HuH-7 (cell line): Measurements from ENCODE around the gene THUMPD3.

Experiments used
- DNase-seq: peaks from one replicate; pipeline ENCODE4 v3.0.0; 2011; ENCODE audit warnings: low spot score

THUMPD3 gene, protein sequence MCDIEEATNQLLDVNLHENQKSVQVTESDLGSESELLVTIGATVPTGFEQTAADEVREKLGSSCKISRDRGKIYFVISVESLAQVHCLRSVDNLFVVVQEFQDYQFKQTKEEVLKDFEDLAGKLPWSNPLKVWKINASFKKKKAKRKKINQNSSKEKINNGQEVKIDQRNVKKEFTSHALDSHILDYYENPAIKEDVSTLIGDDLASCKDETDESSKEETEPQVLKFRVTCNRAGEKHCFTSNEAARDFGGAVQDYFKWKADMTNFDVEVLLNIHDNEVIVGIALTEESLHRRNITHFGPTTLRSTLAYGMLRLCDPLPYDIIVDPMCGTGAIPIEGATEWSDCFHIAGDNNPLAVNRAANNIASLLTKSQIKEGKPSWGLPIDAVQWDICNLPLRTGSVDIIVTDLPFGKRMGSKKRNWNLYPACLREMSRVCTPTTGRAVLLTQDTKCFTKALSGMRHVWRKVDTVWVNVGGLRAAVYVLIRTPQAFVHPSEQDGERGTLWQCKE

GRCh38 chr3:9362731-9363530, at the start of gene THUMPD3:
TSS of gene THUMPD3 (plus strand) at chr3:9363054. CDS start at chr3:9365069, 2,015 bp downstream.
- peak; percentile 91 for DNase-seq

GRCh38 chr3:9314796-9315195, 48.1 kb upstream of the THUMPD3 start:
- DNase-seq: no peak

DNA sequence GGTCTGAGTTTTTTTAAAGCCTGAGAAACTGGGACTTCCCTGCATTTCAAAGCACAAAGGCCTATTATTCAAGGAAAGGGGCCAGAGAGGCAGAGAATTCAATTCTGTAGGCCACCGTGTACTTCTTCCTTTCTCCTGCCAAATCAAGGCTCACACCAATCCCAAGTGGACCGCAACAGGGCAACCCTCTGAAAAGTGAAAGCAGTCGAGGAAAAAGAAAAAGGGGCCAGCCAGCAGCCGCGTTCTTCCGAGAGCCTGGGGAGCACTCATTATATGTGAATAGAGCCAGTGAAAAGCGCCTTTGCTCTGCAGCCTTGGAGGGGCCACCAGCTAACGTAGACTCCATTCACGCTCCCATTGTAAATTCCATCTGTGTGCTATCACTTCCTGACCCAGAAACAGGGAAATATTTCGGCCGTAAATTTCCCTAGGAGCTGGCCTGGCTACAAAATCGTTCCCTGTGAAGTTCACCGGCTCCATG, 45.9 kb upstream of the THUMPD3 start:
- no peak for DNase-seq

DNA sequence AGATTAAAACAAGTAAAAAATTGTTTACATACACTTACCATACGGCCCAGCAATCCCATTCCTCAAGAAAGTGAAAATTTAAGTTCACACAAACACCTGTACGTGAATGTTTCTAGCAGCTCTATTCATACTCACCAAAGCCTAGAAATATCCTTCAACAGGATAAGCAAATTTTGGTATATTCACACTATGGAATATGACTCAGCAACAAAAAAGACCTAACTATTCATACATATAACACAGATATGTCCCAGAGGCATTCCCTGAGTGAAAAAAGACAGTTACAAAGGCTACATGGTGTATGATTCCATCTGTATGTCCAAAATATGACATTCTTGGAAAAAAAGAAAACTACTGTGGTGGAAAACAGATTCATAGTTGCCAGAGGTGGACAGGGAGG, 40.1 kb upstream of the THUMPD3 start:
- no peak for DNase-seq

DNA sequence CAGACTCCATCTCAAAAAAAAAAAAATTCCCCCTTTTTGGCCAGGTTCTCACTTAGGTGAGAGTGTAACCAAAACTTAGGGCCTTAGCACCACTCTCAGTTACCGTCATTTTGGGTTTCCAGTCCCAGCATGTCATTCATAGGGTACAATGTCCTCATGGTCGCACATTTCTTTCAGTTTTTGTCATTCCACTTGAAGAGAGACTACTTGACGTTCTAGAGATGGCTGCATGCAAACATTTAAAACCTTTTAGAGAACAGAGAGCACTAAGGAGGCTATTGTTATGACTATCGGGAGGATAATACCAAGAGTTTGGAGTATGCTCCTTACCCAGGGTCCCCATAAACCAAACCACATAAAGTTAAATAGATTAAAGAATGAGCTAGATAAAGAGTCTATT, 37.9 kb upstream of the THUMPD3 start:
- no peak for DNase-seq

GRCh38 chr3:9327578-9327977, 35.3 kb upstream of the THUMPD3 start:
- no peak for DNase-seq

DNA sequence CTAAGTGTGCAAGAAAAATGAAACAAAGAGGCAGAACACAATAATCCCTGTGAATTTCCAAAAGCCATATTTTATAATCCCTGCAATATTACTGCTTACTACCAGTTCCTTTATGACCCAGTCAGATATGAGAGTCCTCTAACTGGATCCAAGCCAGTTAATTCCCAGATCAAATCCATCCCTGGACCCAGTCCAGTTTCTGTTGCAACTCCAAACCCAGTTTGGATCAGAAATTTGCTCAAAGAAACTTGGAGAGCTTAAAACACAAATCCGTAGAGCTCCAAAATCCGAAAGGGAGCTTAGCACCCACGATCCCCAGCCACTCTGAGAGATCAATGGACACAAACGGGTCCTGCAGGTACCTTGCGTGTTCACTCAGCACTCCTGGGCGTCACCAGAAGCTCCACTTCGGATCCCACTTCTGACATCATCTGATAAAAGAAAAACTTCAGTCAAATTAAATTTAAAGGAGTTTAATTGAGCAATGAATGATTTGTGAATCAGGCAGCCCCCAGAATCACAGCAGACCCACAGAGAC, 32.6 kb upstream of the THUMPD3 start:
- no peak for DNase-seq

- DNase-seq: no peak
These were observed 31.7 kb upstream of the THUMPD3 start for GRCh38 chr3:9331171-9331570.

GRCh38 chr3:9332250-9333030, 30.4 kb upstream of the THUMPD3 start:
- DNase-seq: no peak

DNA sequence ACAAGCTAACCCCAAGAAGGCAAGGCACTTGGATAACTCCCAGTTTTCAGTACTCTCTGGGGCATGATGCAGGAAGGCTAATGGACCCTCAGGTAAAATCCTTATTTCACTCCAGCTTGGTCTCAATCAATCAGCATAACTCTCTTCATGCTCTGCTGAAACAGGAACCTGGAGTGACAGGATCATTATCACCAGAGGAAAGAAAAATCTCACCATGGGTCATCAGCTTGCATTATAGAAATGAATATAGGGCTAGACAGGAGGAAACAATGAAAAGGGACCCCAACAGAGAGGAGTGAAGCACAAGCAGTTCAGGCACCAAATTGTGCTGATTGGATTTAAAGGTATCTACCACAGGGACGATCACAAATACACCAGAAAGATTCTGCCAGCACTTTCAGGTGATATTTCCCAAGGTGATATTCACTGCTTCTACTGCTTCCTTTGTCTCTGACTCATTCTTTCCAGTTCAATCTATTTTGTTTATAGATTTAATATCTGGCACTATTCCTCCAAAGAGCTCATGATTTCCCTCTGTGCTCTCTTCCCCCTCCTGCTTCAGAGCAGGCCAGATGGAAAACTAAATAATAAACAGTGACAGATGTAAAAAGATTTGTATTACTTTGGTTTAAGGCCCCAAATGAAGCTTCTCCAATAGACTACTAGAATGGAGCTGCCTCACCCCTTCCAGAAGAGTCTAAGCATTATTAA, 22.9 kb upstream of the THUMPD3 start:
- no peak for DNase-seq

DNA sequence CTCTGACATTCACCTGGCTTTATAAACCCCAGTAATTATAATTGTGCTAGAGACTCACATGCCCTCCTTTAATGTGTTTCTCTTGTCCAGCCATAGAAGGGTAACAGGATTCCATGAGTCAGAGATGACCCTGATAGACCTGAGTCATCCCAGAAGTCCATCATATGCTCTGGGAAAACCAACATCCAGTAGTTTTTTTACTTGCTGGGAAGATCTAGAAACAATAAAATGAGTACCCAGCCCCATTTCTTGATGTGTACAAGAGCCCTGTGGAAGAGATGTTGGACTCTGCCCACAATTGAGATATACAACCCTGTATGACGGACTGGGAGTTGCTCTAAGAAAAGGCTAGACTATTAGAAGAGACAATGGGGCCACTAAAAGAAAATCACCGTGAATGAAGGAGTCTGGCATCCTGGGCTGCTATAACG, 22.4 kb upstream of the THUMPD3 start:
- DNase-seq: no peak

GRCh38 chr3:9342696-9343095, 20.2 kb upstream of the THUMPD3 start:
- no peak for DNase-seq

DNA sequence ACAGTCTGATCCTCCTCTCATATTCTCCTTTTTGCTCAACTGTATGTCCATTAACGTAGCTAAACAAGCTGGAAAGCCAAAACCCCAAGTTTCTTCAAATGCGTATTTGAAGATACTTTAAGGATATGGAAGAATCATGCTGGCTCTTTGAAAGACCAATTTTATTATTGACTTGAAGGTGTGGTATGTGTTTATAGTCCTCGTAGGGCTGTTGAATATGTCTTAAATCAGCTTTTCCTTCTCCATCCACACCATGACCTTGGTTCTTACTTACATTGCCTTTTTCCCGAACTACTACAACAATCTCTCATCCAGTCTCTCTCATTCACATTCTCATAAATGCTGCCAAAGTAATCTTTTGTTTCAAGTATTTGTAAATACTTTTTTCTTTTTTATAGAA, 19.7 kb upstream of the THUMPD3 start:
- DNase-seq: no peak

- no peak for DNase-seq
These were observed 17.8 kb upstream of the THUMPD3 start for GRCh38 chr3:9345041-9345440.

DNA sequence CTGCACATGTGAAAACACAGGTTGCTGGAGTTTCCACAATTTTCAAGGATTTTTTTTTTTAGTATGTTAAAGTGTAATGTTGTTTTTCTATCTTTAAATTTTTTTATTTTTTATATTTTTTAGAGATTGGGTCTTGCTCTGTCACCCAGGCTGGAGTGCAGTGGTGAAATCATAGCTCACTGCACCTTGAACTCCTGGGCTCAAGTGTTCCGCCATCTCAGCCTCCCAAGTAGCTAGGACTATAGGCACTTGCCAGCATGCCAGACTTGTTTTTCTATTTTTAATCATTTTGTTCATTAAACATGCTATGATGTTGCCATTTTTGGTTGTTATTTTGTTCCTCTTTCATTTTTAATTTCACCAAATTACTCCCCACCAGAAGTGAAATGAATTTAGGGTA, 16.7 kb upstream of the THUMPD3 start:
- DNase-seq: no peak

DNA sequence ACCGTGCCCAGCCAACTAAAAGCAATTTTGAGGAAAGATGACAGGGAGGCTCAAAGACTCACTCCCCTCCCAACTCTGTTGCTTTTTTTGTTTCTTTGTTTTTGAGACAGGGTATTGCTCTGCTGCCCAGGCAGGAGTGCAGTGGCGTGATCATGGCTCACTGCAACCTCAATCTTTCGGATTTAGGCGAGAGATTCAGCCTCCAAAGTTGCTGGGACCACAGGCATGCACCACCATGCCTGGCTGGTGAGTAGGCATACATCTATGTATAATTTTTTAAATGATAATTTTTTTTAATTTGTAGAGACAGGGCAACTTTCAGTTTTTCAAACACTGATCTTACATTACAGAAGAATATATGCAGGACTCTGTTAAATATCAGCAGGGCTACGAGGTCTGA, 15.8 kb upstream of the THUMPD3 start:
- no peak for DNase-seq

DNA sequence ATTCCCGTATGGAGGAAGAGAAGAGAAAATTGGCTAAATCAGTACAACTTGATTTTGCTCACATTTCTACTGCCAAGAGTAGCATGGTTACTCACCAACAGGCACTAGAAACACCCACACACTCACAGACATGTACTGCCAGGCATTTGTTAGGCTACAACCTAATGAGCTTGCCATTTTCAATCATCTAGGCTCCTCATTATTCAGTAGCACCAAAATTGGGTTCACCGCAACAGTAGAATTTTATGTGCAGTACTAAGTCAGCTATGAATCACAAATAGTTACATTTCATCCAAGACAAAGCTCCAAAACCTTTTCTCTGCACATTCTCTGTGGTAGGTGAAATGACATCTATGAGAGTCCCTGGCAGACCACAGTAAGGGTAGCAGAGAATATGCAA, 15.0 kb upstream of the THUMPD3 start:
- no peak for DNase-seq

DNA sequence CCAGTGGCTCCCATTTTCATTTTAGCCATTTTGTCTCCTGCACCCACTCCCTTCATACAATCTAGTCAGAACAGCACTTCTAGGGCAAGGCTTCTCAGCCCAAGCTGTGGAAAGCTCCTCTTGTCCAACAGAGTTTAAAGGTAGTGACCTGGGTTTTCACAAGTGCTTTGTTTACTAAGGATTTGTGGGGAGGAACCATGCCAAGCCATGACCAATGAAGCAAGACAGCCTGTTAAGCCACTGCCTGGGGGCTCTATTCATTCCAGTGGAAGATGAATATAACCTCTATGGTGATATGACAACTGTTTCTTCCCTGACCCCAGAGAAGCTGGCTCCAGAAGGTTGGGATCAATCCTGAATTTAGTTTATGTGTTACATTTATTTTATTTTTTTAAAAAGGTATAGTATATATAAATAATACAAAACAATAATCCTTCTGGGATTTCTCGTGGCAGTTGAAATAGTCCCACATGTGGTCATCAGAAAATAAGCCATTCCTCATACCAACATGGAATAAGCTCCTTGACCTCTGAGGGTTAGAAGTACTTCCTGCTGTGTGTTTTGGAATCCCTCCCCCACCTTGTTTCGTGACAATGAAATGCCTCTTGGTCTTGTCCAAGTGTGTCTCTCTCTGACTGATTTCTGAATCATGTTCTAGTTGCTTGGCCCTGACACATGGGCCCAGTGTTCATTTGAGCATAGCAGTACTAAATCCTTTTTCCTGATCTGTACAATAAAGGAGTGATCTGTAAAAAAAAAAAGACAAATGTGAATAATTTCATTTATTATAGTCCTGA, 13.3 kb upstream of the THUMPD3 start:
- no peak for DNase-seq

- no peak for DNase-seq
These were observed 11.1 kb upstream of the THUMPD3 start for GRCh38 chr3:9351709-9352126.
